WI38 (cell line): Measurements from ENCODE around the gene PSMD12.
"Not testable (repeated sequence)": the region's sequence is repeated elsewhere in the genome, so short reads cannot be mapped to it uniquely, and the experiment has no call there.

ENCODE experiments used
- H3K4me3 ChIP-seq: 2 replicates; pipeline ENCODE4 v1.5.1; 2011; ENCODE audit warnings: low read depth, mild to moderate bottlenecking, control low read depth, low read length
- TF ChIP-seq, protein P1 (sequence below): IDR thresholded peaks from 2 replicates; pipeline ENCODE4 v1.5.1; 2012; ENCODE audit warnings: low read depth, mild to moderate bottlenecking, control low read depth, low read length

Gene PSMD12

DNA sequence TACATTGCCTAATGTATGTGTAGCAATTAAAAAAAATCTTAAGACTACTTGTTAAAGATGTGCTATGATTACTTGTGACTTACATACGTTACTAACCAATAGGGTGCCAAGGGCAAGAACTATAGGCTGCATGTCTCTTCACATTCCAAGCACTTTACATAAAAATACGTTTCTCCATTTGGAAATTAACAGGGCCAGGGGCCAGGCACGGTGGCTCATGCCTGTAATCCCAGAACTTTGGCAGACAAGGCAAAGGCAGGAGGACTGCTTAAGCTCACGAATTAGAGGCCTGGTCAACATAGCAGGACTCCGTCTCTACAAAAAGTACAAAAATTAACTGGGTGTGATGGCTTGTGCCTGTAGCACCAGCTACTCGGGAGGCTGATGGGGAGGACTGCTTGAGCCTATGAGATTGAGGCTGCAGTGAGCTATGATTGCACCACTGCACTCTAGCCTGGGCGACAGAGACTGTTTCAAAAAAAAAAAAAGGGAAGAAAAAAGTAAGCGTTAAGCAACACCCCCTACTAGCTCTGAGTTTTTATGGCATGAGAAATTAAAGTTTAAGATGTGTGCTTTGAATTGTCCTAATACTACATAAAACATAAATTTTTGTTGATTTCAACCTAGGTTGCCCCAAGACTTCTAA lies 12.3 kb downstream of the PSMD12 start:
- H3K4me3 ChIP-seq, result no peak overlapping the region
- TF ChIP-seq, protein P1, sequence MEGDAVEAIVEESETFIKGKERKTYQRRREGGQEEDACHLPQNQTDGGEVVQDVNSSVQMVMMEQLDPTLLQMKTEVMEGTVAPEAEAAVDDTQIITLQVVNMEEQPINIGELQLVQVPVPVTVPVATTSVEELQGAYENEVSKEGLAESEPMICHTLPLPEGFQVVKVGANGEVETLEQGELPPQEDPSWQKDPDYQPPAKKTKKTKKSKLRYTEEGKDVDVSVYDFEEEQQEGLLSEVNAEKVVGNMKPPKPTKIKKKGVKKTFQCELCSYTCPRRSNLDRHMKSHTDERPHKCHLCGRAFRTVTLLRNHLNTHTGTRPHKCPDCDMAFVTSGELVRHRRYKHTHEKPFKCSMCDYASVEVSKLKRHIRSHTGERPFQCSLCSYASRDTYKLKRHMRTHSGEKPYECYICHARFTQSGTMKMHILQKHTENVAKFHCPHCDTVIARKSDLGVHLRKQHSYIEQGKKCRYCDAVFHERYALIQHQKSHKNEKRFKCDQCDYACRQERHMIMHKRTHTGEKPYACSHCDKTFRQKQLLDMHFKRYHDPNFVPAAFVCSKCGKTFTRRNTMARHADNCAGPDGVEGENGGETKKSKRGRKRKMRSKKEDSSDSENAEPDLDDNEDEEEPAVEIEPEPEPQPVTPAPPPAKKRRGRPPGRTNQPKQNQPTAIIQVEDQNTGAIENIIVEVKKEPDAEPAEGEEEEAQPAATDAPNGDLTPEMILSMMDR, result no peak

DNA sequence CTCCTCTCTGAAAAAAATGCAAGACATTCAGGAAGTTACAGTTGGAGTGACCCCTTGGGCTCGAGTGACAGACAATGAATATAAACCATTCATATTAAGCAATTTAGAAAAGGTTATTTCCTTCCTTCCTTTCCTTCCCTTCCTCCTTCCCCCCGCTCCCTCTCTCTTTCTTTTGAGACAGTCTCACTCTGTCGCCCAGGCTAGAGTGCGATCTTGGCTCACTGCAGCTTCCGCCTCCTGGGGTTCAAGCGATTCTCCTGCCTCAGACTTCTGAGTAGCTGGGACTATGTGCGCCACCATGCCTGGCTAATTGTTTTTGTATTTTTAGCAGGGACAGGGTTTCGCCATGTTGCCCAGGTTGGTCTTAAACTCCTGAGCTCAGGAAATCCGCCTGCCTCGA lies 13.2 kb downstream of the PSMD12 start:
- TF ChIP-seq, protein P1, result no peak
- H3K4me3 ChIP-seq, result no peak overlapping the region

DNA sequence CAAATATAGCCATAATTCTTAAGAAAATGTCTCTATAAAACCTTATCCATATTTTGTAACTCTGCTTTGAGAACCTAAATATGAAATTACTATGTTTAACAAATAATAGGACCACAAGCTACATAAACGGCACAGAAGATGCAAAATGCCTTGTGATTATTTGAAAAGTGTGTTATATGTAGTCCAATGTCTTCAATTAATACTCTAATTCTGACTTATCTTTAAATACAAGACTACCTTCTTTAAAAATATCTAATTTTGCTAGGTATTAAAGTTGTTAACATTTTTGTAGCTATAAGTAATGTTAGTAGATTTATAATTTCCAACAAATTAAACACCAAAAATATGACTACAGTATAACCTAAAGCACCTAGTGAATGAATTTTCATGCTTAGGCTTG lies 17.0 kb downstream of the PSMD12 start:
- TF ChIP-seq, protein P1, result no peak

DNA sequence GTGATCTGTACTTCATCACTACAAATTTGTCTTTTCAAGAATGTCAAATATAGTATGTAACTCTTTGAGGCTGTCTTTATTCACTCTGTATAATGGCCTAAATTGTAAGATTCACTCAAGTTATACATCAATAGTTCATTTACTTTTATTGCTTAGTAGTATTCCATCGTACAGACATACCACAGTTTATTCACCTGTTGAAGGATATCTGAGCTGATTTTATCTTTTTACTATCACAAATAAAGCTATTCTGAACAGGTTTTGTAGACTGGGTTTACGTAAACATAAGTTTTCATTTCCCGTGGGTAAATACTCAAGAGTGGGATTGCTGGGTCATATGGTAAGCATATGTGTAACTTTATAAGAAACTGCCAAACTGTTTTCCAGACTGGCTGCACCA lies 18.6 kb downstream of the PSMD12 start:
- TF ChIP-seq, protein P1, result no peak
- no peak overlapping the region for H3K4me3 ChIP-seq

More for the DNA sequence above, 17.0 kb downstream of the PSMD12 start:
- no peak overlapping the region for H3K4me3 ChIP-seq

DNA sequence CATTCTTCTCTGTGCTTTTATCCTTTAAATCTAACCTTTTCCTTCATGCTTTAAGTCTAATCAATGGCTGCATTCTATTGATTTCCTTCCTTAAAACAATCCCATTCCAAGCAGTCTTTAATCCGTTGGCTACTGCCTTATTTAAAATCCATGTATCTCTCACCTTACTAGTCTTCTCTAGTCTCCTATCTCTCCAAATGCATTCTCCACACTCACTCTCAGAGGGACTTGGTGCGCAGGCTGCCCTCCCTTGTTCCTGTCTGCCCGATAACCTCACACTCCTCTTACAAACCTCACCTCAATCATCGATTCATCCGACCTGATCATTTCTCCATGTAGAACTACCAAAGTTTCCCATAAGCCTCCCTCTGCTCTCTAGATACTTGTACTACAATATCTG lies 23.1 kb downstream of the PSMD12 start:
- TF ChIP-seq, protein P1, result no peak

DNA sequence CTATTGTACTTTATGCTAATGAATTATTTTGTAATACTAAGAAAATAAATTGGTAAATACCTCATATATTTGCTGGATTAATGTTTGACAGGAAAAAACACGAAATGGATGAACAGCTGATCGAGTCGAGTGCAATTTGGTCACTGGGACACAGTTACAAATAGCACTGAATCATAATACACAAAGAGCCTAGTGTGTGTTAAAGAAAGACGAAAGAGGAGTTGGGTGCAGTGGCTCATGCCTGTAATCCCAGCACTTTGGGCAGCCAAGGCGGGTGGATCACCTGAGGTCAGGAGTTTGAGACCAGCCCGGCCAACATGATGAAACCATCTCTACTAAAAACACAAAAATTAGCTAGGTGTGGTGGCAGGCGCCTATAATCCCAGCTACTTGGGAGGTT lies 28.0 kb downstream of the PSMD12 start:
- H3K4me3 ChIP-seq, result not testable (repeated sequence)

More for the DNA sequence above, 23.1 kb downstream of the PSMD12 start:
- no peak overlapping the region for H3K4me3 ChIP-seq

DNA sequence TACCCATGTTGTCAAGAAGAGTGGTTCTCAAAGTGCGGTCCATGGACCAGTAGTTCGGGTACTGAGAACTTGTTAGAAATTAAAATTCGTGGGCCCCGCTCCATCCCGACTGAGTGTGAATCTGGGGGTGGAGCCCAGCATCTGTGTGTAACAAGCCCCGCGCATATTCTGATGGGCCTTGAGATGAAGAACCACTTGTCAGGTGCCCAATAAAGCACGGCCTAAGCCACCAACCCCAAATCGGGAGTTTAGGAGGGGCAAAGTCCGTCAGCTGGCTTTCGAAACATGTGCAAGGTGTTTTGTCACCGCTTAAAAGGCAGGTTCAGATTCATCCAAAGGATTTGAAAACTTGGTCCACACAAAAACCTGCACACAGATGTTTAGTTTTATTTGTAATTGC lies 29.5 kb downstream of the PSMD12 start:
- TF ChIP-seq, protein P1, result no peak
- H3K4me3 ChIP-seq, result no peak overlapping the region
